SK-N-SH treated with all-trans-retinoic acid at 6 μM for 48 hours (cell line): ENCODE measurements around the gene CACNG1.

Experiments
- ATAC-seq: fragments of 200-7000 bp; cut with Tn5 transposase; 3 replicates; pipeline ENCODE4 v1.9.1; 2020; ENCODE audit warnings: mild to moderate bottlenecking, moderate library complexity
- ARNTL ChIP-seq: fragments of 450-650 bp; formaldehyde crosslinking; IDR thresholded peaks from 2 replicates; pipeline ENCODE4 v1.5.0; 2020; ENCODE audit warnings: low read depth, mild to moderate bottlenecking, moderate library complexity, borderline replicate concordance
- BACH2 ChIP-seq: fragments of 250-450 bp; sonication (Bioruptor Pico); IDR thresholded peaks from 2 replicates; pipeline ENCODE4 v1.9.0; 2021; ENCODE audit warnings: mild to moderate bottlenecking, borderline replicate concordance
- CREB5 ChIP-seq: fragments of 250-450 bp; sonication (Bioruptor Pico); IDR thresholded peaks from 2 replicates; pipeline ENCODE4 v1.5.1; 2020; ENCODE audit warnings: low read depth, mild to moderate bottlenecking, moderate library complexity
- CSDC2 ChIP-seq: fragments of 250-450 bp; sonication (Bioruptor Pico); IDR thresholded peaks from 2 replicates; pipeline ENCODE4 v1.5.0; 2020; ENCODE audit warnings: mild to moderate bottlenecking, moderate library complexity
- CSRNP3 ChIP-seq: fragments of 250-450 bp; sonication (Bioruptor Pico); IDR thresholded peaks from 2 replicates; pipeline ENCODE4 v1.5.1; 2021; ENCODE audit warnings: mild to moderate bottlenecking, moderate library complexity
- GLIS3 ChIP-seq: fragments of 250-450 bp; sonication (Bioruptor Pico); IDR thresholded peaks from 2 replicates; pipeline ENCODE4 v1.5.0; 2020; ENCODE audit warnings: mild to moderate bottlenecking, moderate library complexity
- ISL1 ChIP-seq: fragments of 250-450 bp; sonication (Bioruptor Pico); IDR thresholded peaks from 2 replicates; pipeline ENCODE4 v2.1.2; 2022; ENCODE audit warnings: mild to moderate bottlenecking, moderate library complexity
- PATZ1 ChIP-seq: fragments of 250-450 bp; sonication (Bioruptor Pico); IDR thresholded peaks from 2 replicates; pipeline ENCODE4 v1.8.0; 2020; ENCODE audit warnings: mild to moderate bottlenecking, moderate library complexity, borderline replicate concordance
- POU6F1 ChIP-seq: fragments of 250-450 bp; sonication (Bioruptor Pico); IDR thresholded peaks from 2 replicates; pipeline ENCODE4 v1.8.0; 2021; ENCODE audit warnings: low read depth, mild to moderate bottlenecking, moderate library complexity, borderline replicate concordance
- PPARA ChIP-seq: fragments of 250-450 bp; sonication (Bioruptor Pico); IDR thresholded peaks from 2 replicates; pipeline ENCODE4 v1.5.0; 2020; ENCODE audit warnings: mild to moderate bottlenecking, borderline replicate concordance
- RARB ChIP-seq: fragments of 250-450 bp; sonication (Bioruptor Pico); IDR thresholded peaks from 2 replicates; pipeline ENCODE4 v1.8.0; 2021; ENCODE audit warnings: mild to moderate bottlenecking, moderate library complexity
- SNAI2 ChIP-seq: fragments of 250-450 bp; sonication (Bioruptor Pico); IDR thresholded peaks from 2 replicates; pipeline ENCODE4 v1.5.0; 2020; ENCODE audit warnings: mild to moderate bottlenecking, moderate library complexity
- TOX ChIP-seq: fragments of 250-450 bp; sonication (Bioruptor Pico); IDR thresholded peaks from 2 replicates; pipeline ENCODE4 v1.8.0; 2021; ENCODE audit warnings: mild to moderate bottlenecking, moderate library complexity, borderline replicate concordance
- TSHZ2 ChIP-seq: fragments of 250-450 bp; sonication (Bioruptor Pico); IDR thresholded peaks from 2 replicates; pipeline ENCODE4 v1.5.0; 2020; ENCODE audit warnings: mild to moderate bottlenecking, moderate library complexity
- ZC3H10 ChIP-seq: fragments of 250-450 bp; sonication (Bioruptor Pico); IDR thresholded peaks from 2 replicates; pipeline ENCODE4 v1.5.1; 2021; ENCODE audit warnings: mild to moderate bottlenecking, moderate library complexity
- ZFP3 ChIP-seq: fragments of 250-450 bp; sonication (Bioruptor Pico); IDR thresholded peaks from 2 replicates; pipeline ENCODE4 v1.5.0; 2020; ENCODE audit warnings: mild to moderate bottlenecking, moderate library complexity
- ZFP30 ChIP-seq: fragments of 450-650 bp; formaldehyde crosslinking; IDR thresholded peaks from 2 replicates; pipeline ENCODE4 v1.5.0; 2022; ENCODE audit warnings: mild to moderate bottlenecking, moderate library complexity
- ZNF70 ChIP-seq: fragments of 450-650 bp; formaldehyde crosslinking; IDR thresholded peaks from 2 replicates; pipeline ENCODE4 v1.5.0; 2020; ENCODE audit warnings: mild to moderate bottlenecking, moderate library complexity
- ZNF8 ChIP-seq: fragments of 450-650 bp; formaldehyde crosslinking; IDR thresholded peaks from 2 replicates; pipeline ENCODE4 v1.5.0; 2020; ENCODE audit warnings: mild to moderate bottlenecking, moderate library complexity

The CACNG1 gene

GRCh38 chr17:67072885-67073284 is 28.5 kb downstream of the CACNG1 start:
- ATAC-seq, result no peak
- TF ChIP-seq ISL1 (CRISPR knock-in tag) (no peak), ZC3H10 (CRISPR knock-in tag) (no peak)

GRCh38 chr17:67074781-67075180 is 30.4 kb downstream of the CACNG1 start:
- no peak for ATAC-seq
- TF ChIP-seq ISL1 (CRISPR knock-in tag) (no peak), ZNF8 (CRISPR knock-in tag) (no peak), CREB5 (no peak), POU6F1 (CRISPR knock-in tag) (no peak), ZFP3 (CRISPR knock-in tag) (no peak), CSDC2 (CRISPR knock-in tag) (no peak), CSRNP3 (no peak), RARB (CRISPR knock-in tag) (no peak), ZNF70 (CRISPR knock-in tag) (no peak), BACH2 (CRISPR knock-in tag) (no peak), ZFP30 (CRISPR knock-in tag) (no peak), PATZ1 (CRISPR knock-in tag) (no peak), PPARA (CRISPR knock-in tag) (no peak), SNAI2 (CRISPR knock-in tag) (no peak), GLIS3 (no peak)

GRCh38 chr17:67076290-67076689 is 31.9 kb downstream of the CACNG1 start:
- no peak for TF ChIP-seq PATZ1 (CRISPR knock-in tag)
- no peak for TF ChIP-seq TOX (CRISPR knock-in tag)
- TF ChIP-seq ZC3H10 (CRISPR knock-in tag), result no peak
- no peak for TF ChIP-seq ZNF8 (CRISPR knock-in tag)
- TF ChIP-seq POU6F1 (CRISPR knock-in tag), result no peak
- TF ChIP-seq ARNTL, result no peak
- TF ChIP-seq GLIS3, result no peak
- no peak for TF ChIP-seq RARB (CRISPR knock-in tag)
- TF ChIP-seq CSRNP3, result no peak
- TF ChIP-seq SNAI2 (CRISPR knock-in tag), result no peak
- TF ChIP-seq ZFP3 (CRISPR knock-in tag), result no peak
- TF ChIP-seq TSHZ2 (CRISPR knock-in tag), result no peak
- ATAC-seq, result no peak
